Spleen (tissue), 11 donors: ENCODE data around the gene RBM17. TPM values are rescaled to one million over a fixed set of nuclear protein-coding genes. Genes with fewer than 3 reads are reported as not detected.

Experiments used
- DNase-seq: peaks from one replicate; pipeline ENCODE4 v3.0.0-alpha.2; 2020
- H3K27ac ChIP-seq, 8 donors: fragments of 200-600 bp; sonication (generic) in 7 of 8; 1 replicate in 4 of 8; 2 replicates in 4 of 8; pipeline versions ENCODE4 v1.5.0 to v1.8.0; 2016 to 2021; ENCODE audit warnings: inconsistent platforms in 4 of 8, mild to moderate bottlenecking in 4 of 8, moderate library complexity in 1 of 8
- H3K27me3 ChIP-seq, 7 donors: fragments of 200-600 bp; sonication (generic) in 6 of 7; replicated peaks in 1 of 7; 1 replicate in 4 of 7; 2 replicates in 3 of 7; pipeline versions ENCODE4 v1.5.0 to v1.8.0; 2016 to 2021; ENCODE audit warnings: inconsistent platforms in 3 of 7, mild to moderate bottlenecking in 1 of 7
- H3K36me3 ChIP-seq, 6 donors: fragments of 200-600 bp; sonication (generic) in 5 of 6; 1 replicate in 4 of 6; 2 replicates in 2 of 6; pipeline versions ENCODE4 v1.5.0 to v1.8.0; 2016 to 2021; ENCODE audit warnings: inconsistent platforms in 2 of 6
- H3K4me1 ChIP-seq, 6 donors: fragments of 200-600 bp; sonication (generic) in 5 of 6; 1 replicate in 3 of 6; 2 replicates in 3 of 6; pipeline versions ENCODE4 v1.5.0 to v1.8.0; 2016 to 2021; ENCODE audit warnings: inconsistent platforms in 3 of 6
- H3K4me3 ChIP-seq, 8 donors: fragments of 200-600 bp; sonication (generic) in 7 of 8; 1 replicate in 4 of 8; 2 replicates in 4 of 8; pipeline versions ENCODE4 v1.5.0 to v1.8.0; 2016 to 2021; ENCODE audit warnings: inconsistent platforms in 4 of 8, mild to moderate bottlenecking in 4 of 8, moderate library complexity in 2 of 8
- H3K9me3 ChIP-seq, 8 donors: fragments of 200-600 bp; sonication (generic) in 7 of 8; 1 replicate in 4 of 8; 2 replicates in 4 of 8; pipeline versions ENCODE4 v1.5.0 to v1.8.0; 2016 to 2021; ENCODE audit warnings: inconsistent platforms in 4 of 8
- POLR2A ChIP-seq, 3 donors: fragments of 450-650 bp; IDR thresholded peaks; one replicate each; pipeline ENCODE4 v1.5.1; 2017; ENCODE audit warnings: antibody characterized with exemption in 3 of 3, mild to moderate bottlenecking in 1 of 3
- POLR2AphosphoS5 ChIP-seq, 3 donors: sonication (generic); formaldehyde crosslinking; IDR thresholded peaks; one replicate each; pipeline ENCODE4 v1.5.1; 2017; ENCODE audit warnings: antibody characterized with exemption in 3 of 3
- WGBS, 5 donors: extraction: QIAGEN DNeasy Blood & Tissue Kit in 3 of 5; methylation state at CpG; one replicate each; pipeline versions ENCODE4 v1.1.5 to v1.1.7; 2013 to 2018; 5-methylcytosine and 5-hydroxymethylcytosine counted together
- intact Hi-C: fragments of 100-400 bp; cut with DNase I; formaldehyde crosslinking; loops from one replicate; pipeline ENCODE4 v1.15.0; 2023; ENCODE audit warnings: low total_unique reads
- polyA plus RNA-seq, 3 donors: library from polyadenylated mRNA; stranded (reverse); fragments of 200-250 nt; gene quantifications; one replicate each; pipeline ENCODE4 v1.2.1, GENCODE V29; 2013
- total RNA-seq, 7 donors: library from RNA; depleted of rRNA in 3 of 7; stranded (reverse); fragments of >200 nt in 3 of 7; fragmentation: NEBNext Ultra II Directional in 4 of 7; extraction: Animal tissue kit (Norgen Biotek cat#: 25700) in 4 of 7; gene quantifications; one replicate each; pipeline versions ENCODE4 v1.1.0 to v1.2.1, GENCODE V29; 2016 to 2021
- TF ChIP-seq, protein P1 (sequence below), 11 experiments: fragments of 200-600 bp in 7 of 11; fragments of 450-650 bp in 4 of 11; sonication (generic) in 4 of 11; IDR thresholded peaks in 8 of 11; conservative IDR thresholded peaks in 3 of 11; 1 replicate in 7 of 11; 2 replicates in 4 of 11; pipeline versions ENCODE4 v1.4.0 to v1.8.0; 2016 to 2021; ENCODE audit warnings: antibody characterized with exemption in 11 of 11, inconsistent platforms in 4 of 11, mild to moderate bottlenecking in 1 of 11
- donor health status: healthy with polysubstance abuse.
- donor health status: DM: no; HTN: no; CAD: no; lungs with moderate emphysema.
- donor health status: DM: no; HTN: no; CAD: no.
- donor health status: Bipolar disorder and iron deficiency.
- donor health status: healthy.
- donor health status: DM: no; HTN: no; CAD: no.
- donor health status: DM: yes; HTN: yes; CAD: no.

RBM17 gene
- total and polyA plus RNA-seq, 10 donors: 63.1 to 140 (median 111) TPM

DNA sequence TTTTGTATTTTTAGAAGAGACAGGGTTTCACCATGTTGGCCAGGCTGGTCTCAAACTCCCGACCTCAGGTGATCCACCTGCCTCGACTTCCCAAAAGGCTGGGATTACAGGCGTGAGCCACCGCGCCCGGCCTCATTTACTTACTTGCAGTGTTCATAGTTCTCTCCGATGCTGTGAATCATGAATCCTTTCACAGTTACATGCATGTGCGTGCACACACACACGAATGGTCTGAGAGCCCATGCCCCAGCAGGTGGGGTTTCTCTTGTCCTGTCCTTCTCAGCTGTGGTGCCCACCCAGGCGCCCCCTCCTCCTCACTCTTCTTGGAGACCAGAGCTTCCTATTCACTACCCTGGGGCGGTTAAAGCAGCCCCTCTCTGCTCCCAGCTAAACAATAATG is 50.6 kb downstream of the RBM17 start:
- intact Hi-C loops: no loop called here
- H3K36me3 ChIP-seq: no peaks in the 10 kb centered on the region
- H3K9me3 ChIP-seq: no peaks in the 10 kb centered on the region
- peaks cover 0 to 19% (median 0%) of the 10 kb centered on the region in 7 donors for H3K27me3 ChIP-seq
- WGBS, 5 donors: 89 to 99% (median 95%) methylated on average over 11 of the region's 11 CpGs
- no peak overlapping the region for H3K4me3 ChIP-seq
- H3K27ac ChIP-seq: no peak overlapping the region
- peak; percentile 58 for DNase-seq
- peaks cover 10 to 57% (median 31%) of the 10 kb centered on the region in 6 donors for H3K4me1 ChIP-seq
- TF ChIP-seq, protein P1, sequence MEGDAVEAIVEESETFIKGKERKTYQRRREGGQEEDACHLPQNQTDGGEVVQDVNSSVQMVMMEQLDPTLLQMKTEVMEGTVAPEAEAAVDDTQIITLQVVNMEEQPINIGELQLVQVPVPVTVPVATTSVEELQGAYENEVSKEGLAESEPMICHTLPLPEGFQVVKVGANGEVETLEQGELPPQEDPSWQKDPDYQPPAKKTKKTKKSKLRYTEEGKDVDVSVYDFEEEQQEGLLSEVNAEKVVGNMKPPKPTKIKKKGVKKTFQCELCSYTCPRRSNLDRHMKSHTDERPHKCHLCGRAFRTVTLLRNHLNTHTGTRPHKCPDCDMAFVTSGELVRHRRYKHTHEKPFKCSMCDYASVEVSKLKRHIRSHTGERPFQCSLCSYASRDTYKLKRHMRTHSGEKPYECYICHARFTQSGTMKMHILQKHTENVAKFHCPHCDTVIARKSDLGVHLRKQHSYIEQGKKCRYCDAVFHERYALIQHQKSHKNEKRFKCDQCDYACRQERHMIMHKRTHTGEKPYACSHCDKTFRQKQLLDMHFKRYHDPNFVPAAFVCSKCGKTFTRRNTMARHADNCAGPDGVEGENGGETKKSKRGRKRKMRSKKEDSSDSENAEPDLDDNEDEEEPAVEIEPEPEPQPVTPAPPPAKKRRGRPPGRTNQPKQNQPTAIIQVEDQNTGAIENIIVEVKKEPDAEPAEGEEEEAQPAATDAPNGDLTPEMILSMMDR (IDR thresholded peaks at IDR 0.05 in 8 of 11, conservative IDR thresholded peaks at IDR 0.05 in 3 of 11): no peak
- TF ChIP-seq POLR2A (IDR thresholded peaks at IDR 0.05) (no peak), POLR2AphosphoS5 (IDR thresholded peaks at IDR 0.05) (no peak)

DNA sequence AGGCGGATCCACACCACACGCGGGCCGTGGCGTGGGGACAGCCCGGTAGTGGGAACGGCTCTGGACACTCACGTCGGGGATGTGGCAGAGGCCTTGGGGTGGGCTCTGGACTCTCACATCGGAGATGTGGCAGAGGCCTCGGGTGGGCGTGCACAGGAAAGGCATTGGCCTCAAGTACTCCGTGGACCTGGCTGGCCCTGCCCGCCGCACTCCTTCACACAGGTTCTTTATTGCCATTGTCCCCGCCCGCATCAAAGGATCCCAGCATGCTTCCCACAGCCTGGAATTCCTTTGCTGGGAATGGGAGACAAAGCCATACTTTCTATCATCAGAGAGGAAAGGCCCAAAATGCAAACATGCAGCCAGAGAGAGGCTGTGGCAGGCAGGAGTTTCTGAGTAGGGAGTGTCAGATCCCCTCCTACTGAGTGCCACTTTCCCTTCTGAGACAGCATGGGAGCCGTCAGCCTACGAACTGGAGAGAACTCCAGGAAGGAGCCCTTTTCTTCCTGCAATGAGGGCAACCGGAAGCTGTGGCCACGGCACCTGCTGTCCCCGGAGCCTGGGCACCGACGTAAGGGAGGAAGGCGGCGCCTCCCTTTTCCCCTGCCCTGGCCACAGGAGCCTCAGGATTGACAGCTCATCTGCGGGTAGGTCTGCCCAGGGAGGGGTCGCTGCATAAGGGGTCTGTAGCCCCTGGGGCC is 51.5 kb downstream of the RBM17 start:
- peak overlapping the region in 3 of 8 donors; percentile 27 to 62 (median 36) for H3K4me3 ChIP-seq
- intact Hi-C loops: no loop called here

DNA sequence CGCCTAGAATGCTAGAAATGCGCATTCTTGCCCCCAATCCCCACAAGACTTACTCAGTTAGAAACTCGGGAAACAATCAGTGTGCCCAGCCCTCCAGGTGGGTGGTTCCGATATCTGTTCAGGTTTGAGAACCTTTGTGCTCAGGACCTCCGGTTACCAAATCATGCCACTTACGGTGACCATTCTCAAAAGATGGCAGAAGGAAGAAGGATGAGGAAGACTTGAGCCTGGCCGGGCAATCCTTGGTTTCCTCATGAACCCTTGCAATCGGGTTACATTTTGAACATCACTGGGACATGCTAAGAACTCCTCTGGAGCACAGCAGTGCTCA is 52.1 kb downstream of the RBM17 start:
- TF ChIP-seq, protein P1 (IDR thresholded peaks at IDR 0.05 in 8 of 11, conservative IDR thresholded peaks at IDR 0.05 in 3 of 11): no peak
- TF ChIP-seq POLR2AphosphoS5 (IDR thresholded peaks at IDR 0.05): no peak
- TF ChIP-seq POLR2A (IDR thresholded peaks at IDR 0.05): no peak
- Histone ChIP-seq H3K36me3 (no peaks in the 10 kb centered on the region), H3K27me3 (peaks cover 0 to 19% (median 0%) of the 10 kb centered on the region in 7 donors), H3K9me3 (no peaks in the 10 kb centered on the region), H3K4me3 (peak overlapping the region in 6 of 8 donors; percentile 5 to 62 (median 22)), H3K27ac (peak overlapping the region in 5 of 8 donors; percentile 8 to 97 (median 56)), H3K4me1 (peaks cover 10 to 65% (median 37%) of the 10 kb centered on the region in 6 donors)
- 56 to 70% (median 59%) methylated on average over 8 of the region's 8 CpGs for WGBS, 5 donors
- intact Hi-C loops: no loop called here
- no peak for DNase-seq

More for the DNA sequence above, 51.5 kb downstream of the RBM17 start:
- TF ChIP-seq, protein P1 (IDR thresholded peaks at IDR 0.05 in 8 of 11, conservative IDR thresholded peaks at IDR 0.05 in 3 of 11): no peak
- TF ChIP-seq POLR2AphosphoS5 (IDR thresholded peaks at IDR 0.05) (peak; percentile 66 to 71 (median 71)), POLR2A (IDR thresholded peaks at IDR 0.05) (no peak)
- no peaks in the 10 kb centered on the region for H3K9me3 ChIP-seq
- peaks cover 0 to 19% (median 0%) of the 10 kb centered on the region in 7 donors for H3K27me3 ChIP-seq
- WGBS, 5 donors: 52 to 56% (median 54%) methylated on average over 24 to 28 of the region's 28 CpGs
- DNase-seq: peak; percentile 87
- no peaks in the 10 kb centered on the region for H3K36me3 ChIP-seq
- peaks cover 10 to 59% (median 32%) of the 10 kb centered on the region in 6 donors for H3K4me1 ChIP-seq
- H3K27ac ChIP-seq: peak overlapping the region in 5 of 8 donors; percentile 26 to 97 (median 56)
